GM10266 (cell line): ENCODE results near the gene SMG5.
A peak's percentile ranks its signal among the peaks of the same experiment; 100 is the strongest.

Experiments used
- DNase-seq: peaks from one replicate; pipeline ENCODE4 v3.0.0; 2012; ENCODE audit errors: extremely low spot score
- CTCF ChIP-seq: IDR thresholded peaks from 2 replicates; pipeline ENCODE4 v1.5.1; 2012; ENCODE audit warnings: mild to moderate bottlenecking, low read depth; ENCODE audit not compliant: control insufficient read depth, insufficient read depth; ENCODE audit errors: missing control alignments

Gene SMG5

GRCh38 chr1:156305215-156305614 lies 22.6 kb upstream of the SMG5 start:
- TF ChIP-seq CTCF, result no peak

GRCh38 chr1:156303241-156303640 lies 20.6 kb upstream of the SMG5 start:
- TF ChIP-seq CTCF, result no peak
- DNase-seq, result no peak

More at GRCh38 chr1:156305215-156305614, 22.6 kb upstream of the SMG5 start:
- DNase-seq, result no peak

- TF ChIP-seq CTCF, result no peak
- DNase-seq, result no peak
Observed at GRCh38 chr1:156298852-156299357, 16.3 kb upstream of the SMG5 start, which contains the start of gene VHLL. Gene VHLL (minus strand): TSS chr1:156299307. CDS start chr1:156299189, 118 bp downstream.

GRCh38 chr1:156295391-156295947 lies 12.8 kb upstream of the SMG5 start, which contains the start of gene GLMP:
Gene GLMP (minus strand): TSS chr1:156295679. CDS start chr1:156295645, 34 bp downstream.
- TF ChIP-seq CTCF, result no peak
- peak; percentile 85 for DNase-seq

- no peak for TF ChIP-seq CTCF
- DNase-seq, result no peak
Observed at GRCh38 chr1:156293895-156294294, 11.3 kb upstream of the SMG5 start.

GRCh38 chr1:156293098-156293434 lies 10.4 kb upstream of the SMG5 start:
- DNase-seq, result no peak
- no peak for TF ChIP-seq CTCF

- DNase-seq, result no peak
- no peak for TF ChIP-seq CTCF
Observed at GRCh38 chr1:156291226-156292061, 8.8 kb upstream of the SMG5 start.
